ENCODE results near the gene FAM81B.

- TF ChIP-seq POLR2AphosphoS5 (IDR thresholded peaks at IDR 0.05) (no peak), POLR2A (IDR thresholded peaks at IDR 0.05) (no peak)
- TF ChIP-seq, protein P1, sequence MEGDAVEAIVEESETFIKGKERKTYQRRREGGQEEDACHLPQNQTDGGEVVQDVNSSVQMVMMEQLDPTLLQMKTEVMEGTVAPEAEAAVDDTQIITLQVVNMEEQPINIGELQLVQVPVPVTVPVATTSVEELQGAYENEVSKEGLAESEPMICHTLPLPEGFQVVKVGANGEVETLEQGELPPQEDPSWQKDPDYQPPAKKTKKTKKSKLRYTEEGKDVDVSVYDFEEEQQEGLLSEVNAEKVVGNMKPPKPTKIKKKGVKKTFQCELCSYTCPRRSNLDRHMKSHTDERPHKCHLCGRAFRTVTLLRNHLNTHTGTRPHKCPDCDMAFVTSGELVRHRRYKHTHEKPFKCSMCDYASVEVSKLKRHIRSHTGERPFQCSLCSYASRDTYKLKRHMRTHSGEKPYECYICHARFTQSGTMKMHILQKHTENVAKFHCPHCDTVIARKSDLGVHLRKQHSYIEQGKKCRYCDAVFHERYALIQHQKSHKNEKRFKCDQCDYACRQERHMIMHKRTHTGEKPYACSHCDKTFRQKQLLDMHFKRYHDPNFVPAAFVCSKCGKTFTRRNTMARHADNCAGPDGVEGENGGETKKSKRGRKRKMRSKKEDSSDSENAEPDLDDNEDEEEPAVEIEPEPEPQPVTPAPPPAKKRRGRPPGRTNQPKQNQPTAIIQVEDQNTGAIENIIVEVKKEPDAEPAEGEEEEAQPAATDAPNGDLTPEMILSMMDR (IDR thresholded peaks at IDR 0.05), result no peak
Measured at GRCh38 chr5:95390812-95391492, at the start of gene FAM81B.
